ENCODE measurements around the gene SDCBP2.

SDCBP2 gene

GRCh38 chr20:1286267-1287024, 42.5 kb downstream of the SDCBP2 start:
- Histone ChIP-seq H3K27me3 (ENCODE audit: low read depth, low read length) (no peaks in the 10 kb centered on the region), H3K4me2 (ENCODE audit: low read length) (no peak overlapping the region), H3K79me2 (ENCODE audit: low read length) (no peaks in the 10 kb centered on the region), H4K20me1 (ENCODE audit: insufficient read depth, low read length) (no peaks in the 10 kb centered on the region), H3K27ac (ENCODE audit: low read length) (no peak overlapping the region), H3K9ac (ENCODE audit: low read length) (no peak overlapping the region), H3K36me3 (replicated peaks; ENCODE audit: low read depth, low read length) (no peaks in the 10 kb centered on the region), H3K9me3 (ENCODE audit: insufficient read depth, low read length) (no peaks in the 10 kb centered on the region), H3K4me1 (ENCODE audit: low read length) (no peaks in the 10 kb centered on the region), H3K4me3 (ENCODE audit: low read length) (no peak overlapping the region), H2AFZ (ENCODE audit: low read depth, low read length) (no peak overlapping the region)
- TF ChIP-seq CTCF (IDR thresholded peaks at IDR 0.05; ENCODE audit: low read depth, low read length) (no peak), EZH2phosphoT487 (IDR thresholded peaks at IDR 0.05; ENCODE audit: low read depth) (no peak)

GRCh38 chr20:1283522-1284510, 45.1 kb downstream of the SDCBP2 start:
- peaks cover 6% of the 10 kb centered on the region for H3K4me1 ChIP-seq (ENCODE audit: low read length)

GRCh38 chr20:1282966-1283365, 46.0 kb downstream of the SDCBP2 start:
- H3K4me3 ChIP-seq (ENCODE audit: low read length): no peak overlapping the region
- TF ChIP-seq CTCF (IDR thresholded peaks at IDR 0.05; ENCODE audit: low read depth, low read length) (no peak), EZH2phosphoT487 (IDR thresholded peaks at IDR 0.05; ENCODE audit: low read depth) (no peak)
- H3K27ac ChIP-seq (ENCODE audit: low read length): no peak overlapping the region

More at GRCh38 chr20:1283522-1284510, 45.1 kb downstream of the SDCBP2 start:
- Histone ChIP-seq H3K27ac (ENCODE audit: low read length) (no peak overlapping the region), H3K4me2 (ENCODE audit: low read length) (no peak overlapping the region), H3K9me3 (ENCODE audit: insufficient read depth, low read length) (no peaks in the 10 kb centered on the region), H4K20me1 (ENCODE audit: insufficient read depth, low read length) (no peaks in the 10 kb centered on the region; the same call in 1 of the 2 replicates), H3K27me3 (ENCODE audit: low read depth, low read length) (no peaks in the 10 kb centered on the region), H3K9ac (ENCODE audit: low read length) (no peak overlapping the region), H2AFZ (ENCODE audit: low read depth, low read length) (no peak overlapping the region), H3K36me3 (replicated peaks; ENCODE audit: low read depth, low read length) (no peaks in the 10 kb centered on the region), H3K79me2 (ENCODE audit: low read length) (no peaks in the 10 kb centered on the region), H3K4me3 (ENCODE audit: low read length) (no peak overlapping the region)
- TF ChIP-seq CTCF (IDR thresholded peaks at IDR 0.05; ENCODE audit: low read depth, low read length) (no peak), EZH2phosphoT487 (IDR thresholded peaks at IDR 0.05; ENCODE audit: low read depth) (no peak)

More at GRCh38 chr20:1282966-1283365, 46.0 kb downstream of the SDCBP2 start:
- Histone ChIP-seq H3K27me3 (ENCODE audit: low read depth, low read length) (no peaks in the 10 kb centered on the region), H3K4me1 (ENCODE audit: low read length) (peaks cover 7% of the 10 kb centered on the region), H3K9me3 (ENCODE audit: insufficient read depth, low read length) (no peaks in the 10 kb centered on the region), H4K20me1 (ENCODE audit: insufficient read depth, low read length) (no peaks in the 10 kb centered on the region; the same call in 1 of the 2 replicates), H2AFZ (ENCODE audit: low read depth, low read length) (no peak overlapping the region), H3K4me2 (ENCODE audit: low read length) (no peak overlapping the region), H3K79me2 (ENCODE audit: low read length) (no peaks in the 10 kb centered on the region), H3K9ac (ENCODE audit: low read length) (no peak overlapping the region), H3K36me3 (replicated peaks; ENCODE audit: low read depth, low read length) (no peaks in the 10 kb centered on the region)

Data from OCI-LY3 (cell line).